NAMALWA (cell line): ENCODE data around the gene EMD.
"Not testable (repeated sequence)": the region's sequence is repeated elsewhere in the genome, so short reads cannot be mapped to it uniquely, and the experiment has no call there.

Experiments used
- DNase-seq: peaks from one replicate; pipeline ENCODE4 v3.0.0-alpha.2; 2015; ENCODE audit warnings: low spot score

EMD gene

DNA sequence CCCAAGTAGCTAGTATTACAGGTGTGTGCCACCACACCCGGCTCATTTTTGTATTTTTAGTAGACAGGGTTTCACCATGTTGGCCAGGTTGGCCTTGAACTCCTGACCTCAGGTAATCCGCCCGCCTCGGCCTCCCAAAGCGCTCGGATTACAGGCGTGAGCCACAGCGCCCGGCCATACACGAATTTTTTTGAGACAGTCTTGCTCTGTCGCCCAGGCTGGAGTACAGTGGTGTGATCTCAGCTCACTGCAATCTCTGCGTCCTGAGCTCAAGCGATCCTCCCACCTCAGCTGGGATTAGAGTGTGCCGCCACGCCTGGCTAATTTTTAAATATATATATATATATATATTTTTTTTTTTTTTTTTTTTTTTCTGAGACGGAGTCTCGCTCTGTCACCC is 17.3 kb downstream of the EMD start:
- DNase-seq: not testable (repeated sequence)

DNA sequence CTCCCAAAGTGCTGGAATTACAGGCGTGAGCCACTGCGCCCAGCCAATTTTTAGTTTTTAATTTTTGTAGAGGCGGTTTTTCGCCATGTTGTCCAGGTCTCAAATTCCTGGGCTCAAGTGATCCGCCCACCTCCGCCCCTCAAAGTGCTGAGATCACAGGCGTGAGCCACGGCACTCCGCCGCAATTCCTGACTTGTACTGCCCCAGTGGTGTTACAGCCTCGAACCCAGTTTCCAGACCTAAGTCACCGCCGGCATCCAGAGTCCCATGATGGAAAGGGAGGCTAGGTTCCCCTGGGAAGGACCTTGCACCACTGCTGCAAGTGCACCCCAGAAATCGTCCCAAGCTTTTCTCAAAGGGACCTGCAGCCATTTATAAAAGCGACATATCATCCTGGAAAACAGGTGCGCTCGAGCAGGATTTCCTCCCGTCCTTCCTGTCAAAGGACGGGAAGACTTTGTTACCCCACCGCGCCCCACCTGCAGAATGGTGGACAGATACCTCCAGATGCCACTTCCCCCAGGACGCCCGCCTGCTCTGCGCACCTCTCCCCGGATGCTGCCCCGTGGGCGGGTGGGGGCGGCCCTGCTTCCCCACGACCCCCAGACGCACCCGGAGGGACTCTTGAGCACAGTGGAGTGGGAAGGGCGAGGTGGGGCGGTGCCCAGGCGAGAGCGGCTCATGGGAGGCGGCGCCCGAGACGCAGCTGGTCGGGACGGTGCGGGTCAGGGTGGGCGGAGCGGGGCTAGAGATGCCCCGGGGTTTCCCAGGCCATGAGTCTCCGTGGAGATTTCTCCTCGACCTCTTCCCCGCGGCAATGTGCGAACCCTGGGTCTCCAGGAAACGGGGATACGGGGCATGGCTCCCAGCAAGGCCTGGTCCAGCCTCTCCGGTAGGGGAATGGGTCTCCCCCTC is 18.1 kb downstream of the EMD start:
- peak; percentile 68 for DNase-seq

DNA sequence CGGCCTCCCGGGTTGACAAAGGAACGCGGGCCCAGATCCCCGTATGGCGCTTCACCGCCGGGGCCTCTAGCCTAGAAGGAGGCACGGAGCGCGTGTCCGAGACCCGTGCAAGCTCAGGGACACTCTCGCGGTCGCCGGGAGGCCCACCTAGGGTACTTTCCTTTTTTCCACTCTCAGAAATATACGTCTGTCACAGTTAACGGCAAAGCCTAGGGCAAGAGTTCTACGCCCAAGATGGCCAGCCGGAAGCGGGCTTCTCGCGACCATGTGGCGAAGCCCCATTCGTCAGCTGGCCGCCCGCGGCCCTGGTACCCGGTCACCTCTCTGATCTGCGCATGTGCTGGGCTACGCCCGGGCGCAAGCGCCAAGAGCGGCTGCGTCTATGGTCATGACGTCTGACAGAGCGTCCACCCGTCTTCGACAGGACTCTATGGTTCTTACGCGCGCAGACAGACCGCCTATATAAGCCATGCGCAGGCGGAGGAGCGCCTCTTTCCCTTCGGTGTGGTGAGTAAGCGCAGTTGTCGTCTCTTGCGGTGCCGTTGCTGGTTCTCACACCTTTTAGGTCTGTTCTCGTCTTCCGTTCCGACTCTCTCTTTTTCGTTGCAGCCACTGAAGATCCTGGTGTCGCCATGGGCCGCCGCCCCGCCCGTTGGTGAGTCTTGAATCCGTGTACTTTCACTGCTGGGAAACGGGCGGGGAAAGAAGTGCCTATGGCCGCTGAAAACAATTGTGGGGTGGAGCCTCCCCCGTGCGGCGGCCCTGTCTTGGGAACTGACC is 19.0 kb downstream of the EMD start, which contains the start of gene RPL10:
TSS of gene RPL10 (plus strand) at position 490 of the 780 bp plus-strand sequence. CDS start at position 633, 143 bp downstream.
- DNase-seq: peak; percentile 94

DNA sequence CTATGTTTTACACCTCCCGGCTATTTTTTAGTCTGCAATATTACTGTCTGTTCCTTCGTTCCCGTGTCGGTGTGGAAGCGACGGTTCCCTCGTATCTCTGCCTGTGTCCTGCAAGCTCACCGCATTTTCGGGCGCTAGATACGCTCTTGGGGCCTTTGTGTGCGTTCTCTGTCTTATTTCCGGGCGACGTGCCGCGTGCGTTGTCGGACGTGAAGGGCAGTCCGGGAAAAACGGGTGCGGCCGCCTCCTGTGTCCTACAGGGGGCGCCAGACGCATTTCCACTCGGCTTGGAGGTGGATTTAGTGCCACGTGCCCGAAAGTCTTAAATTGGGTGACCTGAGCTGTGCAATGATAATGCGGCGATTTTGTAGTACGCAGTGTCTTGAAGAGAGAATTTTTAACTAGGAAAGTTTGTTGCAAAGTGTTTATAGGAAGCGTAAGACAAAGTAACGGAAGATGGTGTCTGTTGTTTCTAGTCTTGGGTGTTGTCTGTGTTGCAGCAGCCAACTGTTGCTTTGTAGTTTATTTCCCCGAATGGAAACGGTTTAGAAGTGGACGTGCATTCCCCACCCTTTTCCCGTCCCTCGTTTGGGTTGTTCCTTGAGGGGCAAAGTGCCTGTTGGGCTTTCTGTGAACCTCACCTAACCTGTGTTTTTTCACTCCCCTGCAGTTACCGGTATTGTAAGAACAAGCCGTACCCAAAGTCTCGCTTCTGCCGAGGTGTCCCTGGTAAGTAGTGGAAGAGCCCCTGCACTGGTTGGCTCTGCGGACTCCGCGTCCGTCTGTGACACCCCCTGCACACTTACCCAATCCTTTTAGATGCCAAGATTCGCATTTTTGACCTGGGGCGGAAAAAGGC is 19.8 kb downstream of the EMD start:
- DNase-seq: peak; percentile 80

DNA sequence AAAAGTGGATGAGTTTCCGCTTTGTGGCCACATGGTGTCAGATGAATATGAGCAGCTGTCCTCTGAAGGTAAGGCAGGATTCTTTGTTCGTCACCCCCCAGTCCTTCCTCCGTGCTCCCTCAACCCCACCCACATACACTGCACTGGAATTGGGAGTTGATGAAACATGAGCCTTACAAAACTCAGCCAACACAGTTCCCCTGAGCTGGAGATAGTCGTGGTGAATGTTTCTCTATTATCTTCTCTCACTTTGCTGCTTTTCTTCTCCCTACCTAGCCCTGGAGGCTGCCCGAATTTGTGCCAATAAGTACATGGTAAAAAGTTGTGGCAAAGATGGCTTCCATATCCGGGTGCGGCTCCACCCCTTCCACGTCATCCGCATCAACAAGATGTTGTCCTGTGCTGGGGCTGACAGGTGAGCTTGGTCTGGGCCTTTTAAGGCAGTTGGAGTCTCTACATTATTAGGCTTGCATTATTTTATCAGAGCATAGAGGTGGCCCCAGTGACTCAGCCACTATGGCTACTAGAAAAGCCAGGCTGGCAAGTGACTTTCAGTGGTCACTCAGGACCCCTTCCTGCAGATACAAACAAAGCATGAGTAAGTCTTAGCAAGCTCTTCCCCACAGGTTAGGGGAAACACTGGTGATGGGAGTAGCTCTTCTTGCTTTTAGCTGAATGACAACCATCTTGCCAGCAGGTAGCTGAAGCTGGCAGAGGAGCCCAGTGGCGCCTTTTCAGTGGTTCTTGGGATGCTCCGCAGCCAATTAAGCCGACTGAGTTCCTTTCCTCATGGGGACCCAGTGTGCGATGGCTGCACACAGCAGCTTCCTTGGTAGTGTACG is 20.7 kb downstream of the EMD start:
- DNase-seq: peak; percentile 33

DNA sequence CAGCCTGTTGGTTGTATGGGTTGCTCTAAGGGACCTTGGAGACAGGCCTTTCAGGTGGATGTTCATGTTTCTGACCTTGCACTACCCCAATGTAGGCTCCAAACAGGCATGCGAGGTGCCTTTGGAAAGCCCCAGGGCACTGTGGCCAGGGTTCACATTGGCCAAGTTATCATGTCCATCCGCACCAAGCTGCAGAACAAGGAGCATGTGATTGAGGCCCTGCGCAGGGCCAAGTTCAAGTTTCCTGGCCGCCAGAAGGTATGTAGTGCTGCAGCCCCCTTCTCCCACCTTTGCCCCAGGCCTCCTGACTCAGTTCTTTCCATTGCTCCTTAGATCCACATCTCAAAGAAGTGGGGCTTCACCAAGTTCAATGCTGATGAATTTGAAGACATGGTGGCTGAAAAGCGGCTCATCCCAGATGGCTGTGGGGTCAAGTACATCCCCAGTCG is 21.3 kb downstream of the EMD start:
- DNase-seq: not testable (repeated sequence)

DNA sequence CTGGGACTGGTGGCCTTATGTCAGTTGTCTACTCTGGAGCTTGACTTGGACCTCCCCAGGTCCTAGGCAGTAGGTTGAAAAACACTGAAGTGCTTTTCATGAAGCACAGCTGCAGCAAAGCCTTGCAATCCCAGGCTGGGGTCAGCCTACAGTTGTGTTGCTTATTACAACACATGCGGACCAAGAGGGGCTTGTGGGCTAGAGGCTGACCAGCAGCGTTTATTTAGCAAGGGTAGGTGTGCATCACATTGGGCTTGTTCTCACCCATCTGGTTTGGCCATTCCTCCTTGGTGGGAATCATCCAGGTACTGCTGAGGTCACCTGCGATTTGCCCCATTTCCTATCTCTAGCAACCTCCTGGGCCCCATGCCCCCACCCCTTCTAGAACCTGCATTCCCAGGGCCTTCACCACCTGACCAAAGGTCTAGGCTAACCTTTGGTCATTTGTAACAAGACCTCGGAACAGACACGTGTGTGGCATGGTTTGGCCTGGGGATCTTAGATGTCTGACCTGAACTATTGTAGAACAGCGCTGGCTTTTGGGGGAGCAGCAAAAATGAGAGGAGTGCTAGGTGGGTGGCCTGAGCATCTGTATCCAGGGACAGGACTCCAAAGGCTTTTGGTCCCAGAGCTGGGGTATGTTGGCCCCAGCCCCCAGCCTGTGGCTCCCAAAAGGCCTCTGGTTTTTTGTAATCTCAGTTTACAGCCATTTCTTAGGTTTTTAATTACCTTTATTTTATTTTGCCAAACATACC is 22.1 kb downstream of the EMD start:
- DNase-seq: peak; percentile 68

DNA sequence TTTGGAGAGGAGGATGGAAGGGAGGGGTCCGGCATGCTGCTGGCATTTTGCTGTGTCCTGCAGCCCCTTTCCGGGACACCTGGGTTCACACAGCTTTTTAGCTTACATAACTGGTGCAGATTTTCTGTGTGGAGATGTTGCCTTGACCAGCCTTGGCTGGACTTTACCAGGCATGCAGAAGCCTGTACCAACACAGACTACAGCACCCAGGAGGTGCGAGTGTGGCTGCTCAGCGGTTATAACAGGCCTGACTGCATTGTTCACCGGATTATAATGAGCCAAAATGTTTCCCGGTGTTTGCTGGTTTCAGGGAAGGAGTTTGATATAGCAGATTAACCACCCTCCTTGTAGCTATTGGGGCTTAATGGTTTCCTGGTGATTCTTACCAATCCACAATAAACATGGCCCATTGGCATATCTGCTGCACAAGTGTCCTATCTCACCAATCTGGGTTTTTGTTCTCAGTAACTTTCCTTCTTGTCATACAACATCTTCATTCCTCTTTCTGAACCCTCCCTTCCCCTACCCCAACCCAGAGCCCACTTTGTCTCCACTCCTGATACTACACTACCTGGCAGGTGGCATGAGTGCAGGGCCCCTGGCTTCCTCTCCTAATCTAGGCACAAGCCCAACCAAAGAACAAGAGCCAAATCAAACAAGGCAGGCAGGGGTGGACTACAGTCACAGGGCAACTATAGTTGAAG is 23.0 kb downstream of the EMD start:
- peak; percentile 42 for DNase-seq

DNA sequence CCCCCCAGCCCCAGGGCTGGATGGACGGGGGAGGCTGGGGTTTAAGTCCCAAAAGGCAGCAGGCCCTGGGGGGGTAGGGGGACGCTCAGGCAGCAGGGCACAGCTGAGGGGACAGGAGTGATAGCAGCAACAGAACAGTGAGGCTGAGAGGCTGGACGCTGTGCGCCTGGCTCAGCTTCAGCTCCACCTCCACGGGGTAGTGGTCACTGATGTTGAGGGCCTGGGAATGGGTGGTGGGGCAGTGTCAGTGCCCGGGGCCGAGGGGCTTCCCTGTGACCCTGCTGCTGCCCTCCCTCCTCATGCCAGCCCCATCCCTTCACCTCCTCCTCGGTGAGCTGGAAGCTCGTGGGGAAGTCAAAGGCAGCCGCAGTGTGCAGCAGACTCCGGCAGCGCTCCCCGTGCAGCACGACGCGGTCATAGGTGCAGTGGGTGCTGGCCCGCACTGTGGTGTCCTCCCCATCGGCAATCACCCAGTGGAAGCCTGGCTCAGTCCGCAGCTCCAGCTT is 23.6 kb downstream of the EMD start:
- DNase-seq: no peak

DNA sequence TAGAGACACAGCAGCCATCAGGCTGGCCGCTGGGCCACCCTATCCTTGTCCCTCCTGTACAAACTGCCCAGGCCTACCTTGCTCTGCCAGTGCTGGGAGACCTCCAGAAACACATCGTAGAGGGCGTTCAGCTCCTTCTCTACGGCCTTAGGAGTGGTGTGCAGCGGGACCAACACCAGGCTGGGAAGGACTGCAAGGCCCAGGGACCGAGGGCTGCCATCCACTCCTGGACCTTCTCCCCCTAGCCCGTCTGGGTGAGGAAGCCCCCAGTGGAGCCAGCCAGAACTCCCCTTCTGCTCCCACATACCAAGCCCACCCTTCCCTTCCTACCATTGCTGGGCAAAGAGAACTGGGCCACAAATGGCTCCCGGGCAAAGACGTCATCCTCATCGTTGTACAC is 24.1 kb downstream of the EMD start:
- no peak for DNase-seq

DNA sequence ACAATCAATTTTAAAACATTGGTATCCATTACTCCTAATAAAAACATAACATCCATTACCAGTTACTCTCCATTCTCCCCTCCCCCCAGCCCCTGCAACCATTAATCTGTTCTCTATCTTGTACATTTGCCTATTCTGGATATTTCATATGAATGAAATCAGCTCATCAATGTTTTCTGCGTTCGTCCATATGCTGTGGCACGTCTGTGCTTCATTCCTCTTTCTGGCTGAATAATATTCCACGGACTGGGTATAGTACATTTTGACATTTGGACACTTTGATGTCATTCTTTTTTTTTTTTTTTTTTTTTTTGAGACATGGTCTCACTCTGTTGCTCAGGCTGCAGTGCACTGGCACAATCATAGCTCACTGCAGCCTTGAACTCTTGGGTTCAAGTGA is 24.8 kb downstream of the EMD start:
- no peak for DNase-seq

DNA sequence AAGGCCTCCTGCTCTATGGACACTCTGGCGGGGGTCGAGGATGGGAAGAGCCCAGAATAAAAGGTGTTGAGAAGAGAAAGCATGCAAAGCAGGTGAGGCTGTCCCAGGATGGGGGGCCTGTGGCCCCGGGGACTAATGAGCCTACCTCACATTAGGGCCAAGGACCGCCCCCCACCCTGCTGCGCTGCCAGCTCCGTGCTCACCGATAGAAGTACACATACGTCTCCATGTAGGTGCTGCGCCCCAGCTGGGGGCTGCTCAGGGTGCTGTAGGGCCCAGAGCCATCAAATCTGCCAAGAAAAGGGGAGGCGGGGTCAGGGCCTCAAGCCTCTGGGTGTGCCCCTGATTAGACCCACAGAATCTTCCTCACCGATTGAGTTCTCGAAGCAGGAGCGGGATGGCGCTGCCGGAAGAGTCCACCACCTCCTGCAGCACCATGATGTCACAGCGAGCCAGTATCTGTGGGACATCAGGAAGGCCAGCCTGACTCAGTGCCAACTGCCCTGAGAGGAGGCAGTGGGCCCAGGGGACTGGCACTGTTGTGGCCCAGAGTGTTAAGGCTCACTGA is 25.6 kb downstream of the EMD start:
- DNase-seq: no peak

DNA sequence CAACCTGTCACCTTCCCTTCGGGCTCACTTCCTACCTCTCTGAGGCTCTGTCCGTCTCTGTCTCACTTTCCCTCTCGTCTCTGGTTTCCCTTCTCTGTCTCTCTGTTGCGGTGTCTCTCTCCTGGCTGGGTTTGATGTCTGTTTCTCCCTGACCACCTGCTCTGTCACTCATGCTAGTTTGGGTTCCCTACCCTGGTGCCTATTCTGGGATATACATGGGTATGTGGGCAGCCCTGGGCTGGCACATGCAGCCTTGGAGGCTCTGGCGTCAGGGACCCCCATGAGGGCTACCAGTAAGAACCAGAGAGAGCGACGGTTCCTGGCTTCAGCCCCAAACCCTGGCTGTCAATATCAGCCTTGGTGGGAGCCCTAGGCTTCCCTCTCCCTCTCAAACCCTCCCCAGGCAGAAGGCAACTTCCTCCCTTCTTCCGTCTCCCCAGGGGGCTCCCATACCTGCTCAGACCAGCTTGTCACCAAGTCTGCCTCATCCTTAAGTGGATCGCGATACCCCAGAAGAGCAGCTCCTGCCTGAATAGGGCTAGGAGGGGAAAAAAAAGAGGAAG is 29.6 kb downstream of the EMD start:
- DNase-seq: no peak

DNA sequence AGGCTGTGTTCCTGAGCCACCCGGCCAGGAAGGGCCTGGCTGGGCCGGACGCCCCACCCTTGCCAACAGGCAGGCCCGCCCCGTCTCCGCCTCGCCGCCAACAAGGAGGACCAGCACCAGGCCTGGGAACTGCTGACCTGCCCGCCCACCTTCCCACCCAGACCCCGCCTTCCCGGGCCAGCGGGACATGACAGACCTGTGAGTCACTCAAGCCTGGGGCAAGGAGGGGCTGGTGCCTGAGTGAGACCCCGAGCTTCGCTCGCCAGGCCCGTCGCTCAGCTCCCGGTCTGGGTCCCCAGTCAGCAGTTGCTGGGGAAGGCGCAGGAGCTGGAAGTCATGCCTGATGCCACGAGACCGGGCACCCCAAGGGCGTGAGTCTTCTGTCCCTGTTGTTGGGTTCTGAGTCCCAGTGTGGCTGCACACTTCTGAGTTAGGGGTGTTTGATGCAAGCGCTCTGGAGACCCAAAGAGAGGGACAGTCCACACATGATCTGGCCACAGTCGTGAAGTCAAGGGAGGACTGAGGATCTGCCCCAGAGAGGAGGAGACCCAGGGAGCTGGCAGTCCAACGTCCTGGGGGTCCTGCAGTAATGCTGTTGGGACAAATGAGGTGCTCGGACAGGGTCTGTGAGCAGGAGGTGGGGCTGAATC is 30.3 kb downstream of the EMD start, which contains the start of gene DNASE1L1:
TSS of gene DNASE1L1 (minus strand) at position 33 of the 650 bp plus-strand sequence. CDS start 3,686 bp downstream, outside the sequence.
- no peak for DNase-seq

DNA sequence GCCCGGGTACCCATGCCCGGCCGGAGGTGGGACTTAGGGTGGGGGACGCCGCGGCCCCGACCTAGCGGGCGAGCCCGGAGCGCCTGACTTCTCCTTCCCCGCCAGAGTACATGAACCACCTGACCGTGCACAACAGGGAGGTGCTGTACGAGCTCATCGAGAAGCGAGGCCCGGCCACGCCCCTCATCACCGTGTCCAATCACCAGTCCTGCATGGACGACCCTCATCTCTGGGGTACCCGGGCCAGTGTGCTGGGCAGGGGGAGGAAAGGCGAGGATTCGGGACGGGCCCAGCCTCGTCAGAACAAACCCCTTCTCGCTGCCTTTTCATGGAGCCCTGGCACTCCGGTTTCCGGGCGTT is 32.9 kb downstream of the EMD start:
- peak; percentile 54 for DNase-seq

DNA sequence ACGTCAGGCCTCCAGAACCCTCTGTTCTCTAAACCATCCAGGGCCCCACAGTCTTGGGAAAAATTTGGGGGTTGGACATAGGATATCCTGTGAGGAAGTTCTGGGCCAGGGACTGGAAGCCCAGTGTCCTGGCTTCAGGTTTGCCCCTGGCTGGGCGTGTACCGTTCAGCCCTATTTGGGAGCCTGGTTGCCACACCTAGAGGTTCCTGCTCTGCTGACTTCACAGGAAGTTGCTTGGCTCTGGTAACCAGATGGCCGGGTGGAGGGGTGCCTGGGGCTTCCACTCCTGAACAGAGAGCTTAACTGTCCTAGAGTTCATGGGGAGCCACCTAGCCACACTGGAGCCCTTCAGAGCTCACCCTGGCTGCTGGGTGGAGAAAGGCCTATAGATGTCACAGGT is 33.4 kb downstream of the EMD start:
- peak; percentile 46 for DNase-seq

DNA sequence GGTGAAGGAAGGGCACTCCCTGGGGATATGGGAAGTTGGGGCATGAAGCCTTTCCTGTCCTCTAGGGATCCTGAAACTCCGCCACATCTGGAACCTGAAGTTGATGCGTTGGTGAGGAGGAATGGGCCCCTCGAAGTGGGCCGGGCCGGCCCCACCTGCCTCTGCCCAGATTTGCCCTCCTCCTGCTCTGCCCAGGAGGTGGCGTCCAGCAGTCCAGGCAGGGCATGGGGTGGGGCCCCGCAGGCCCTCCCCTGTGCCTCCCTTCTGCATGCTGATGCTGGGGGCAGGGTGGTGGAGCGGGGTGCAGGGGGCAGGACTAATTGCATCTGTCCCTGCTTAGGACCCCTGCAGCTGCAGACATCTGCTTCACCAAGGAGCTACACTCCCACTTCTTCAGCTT is 34.0 kb downstream of the EMD start:
- DNase-seq: no peak

DNA sequence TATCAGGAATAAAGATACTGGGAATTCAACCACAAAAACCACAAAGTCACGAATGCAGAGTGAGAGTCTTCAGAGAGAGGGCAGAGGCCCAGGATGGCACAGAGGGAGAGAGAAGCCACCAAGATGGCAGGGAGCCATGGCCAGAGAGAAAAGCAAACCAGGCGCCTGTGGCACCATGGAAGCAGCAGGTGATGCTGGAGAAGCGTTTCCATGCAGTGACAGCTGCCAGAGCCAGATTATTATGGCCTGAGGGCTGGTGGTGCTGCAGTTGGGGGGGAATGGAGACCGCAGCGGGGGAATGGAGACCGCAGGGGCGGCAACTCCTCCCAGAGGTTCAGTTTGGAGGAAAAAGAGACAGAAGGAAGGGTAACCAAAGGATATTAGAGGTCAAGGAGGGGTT is 38.1 kb downstream of the EMD start:
- no peak for DNase-seq
